Measurements from ENCODE around the gene AP2B1.

AP2B1 gene

GRCh38 chr17:35641032-35641431 lies 53.9 kb downstream of the AP2B1 start:
- DNase-seq: no peak

- DNase-seq: no peak
Observed at GRCh38 chr17:35645923-35646322, 58.8 kb downstream of the AP2B1 start.

- no peak for DNase-seq
Observed at GRCh38 chr17:35651467-35651866, 64.3 kb downstream of the AP2B1 start.

- DNase-seq: no peak
Observed at GRCh38 chr17:35653619-35654361, 66.7 kb downstream of the AP2B1 start.

- DNase-seq: no peak
Observed at GRCh38 chr17:35655303-35655702, 68.2 kb downstream of the AP2B1 start.

- no peak for DNase-seq
Observed at GRCh38 chr17:35660902-35661301, 73.8 kb downstream of the AP2B1 start.

- DNase-seq: no peak
Observed at GRCh38 chr17:35664685-35665084, 77.6 kb downstream of the AP2B1 start.

- DNase-seq: no peak
Observed at GRCh38 chr17:35665662-35666061, 78.5 kb downstream of the AP2B1 start.

- no peak for DNase-seq
Observed at GRCh38 chr17:35666070-35666469, 78.9 kb downstream of the AP2B1 start.

GRCh38 chr17:35666967-35667532 lies 79.9 kb downstream of the AP2B1 start:
- no peak for DNase-seq

- DNase-seq: no peak
Observed at GRCh38 chr17:35668802-35669201, 81.7 kb downstream of the AP2B1 start.

- DNase-seq: no peak
Observed at GRCh38 chr17:35674552-35674951, 87.4 kb downstream of the AP2B1 start.

GRCh38 chr17:35676441-35676840 lies 89.3 kb downstream of the AP2B1 start:
- no peak for DNase-seq

GRCh38 chr17:35679007-35679682 lies 92.0 kb downstream of the AP2B1 start:
- no peak for DNase-seq

GRCh38 chr17:35683591-35683990 lies 96.5 kb downstream of the AP2B1 start:
- no peak for DNase-seq

- no peak for DNase-seq
Observed at GRCh38 chr17:35684055-35684802, 97.1 kb downstream of the AP2B1 start.

GRCh38 chr17:35692512-35693210 lies 105.5 kb downstream of the AP2B1 start:
- DNase-seq: no peak

GRCh38 chr17:35693662-35694061 lies 106.5 kb downstream of the AP2B1 start:
- DNase-seq: no peak

- DNase-seq: no peak
Observed at GRCh38 chr17:35694906-35695305, 107.8 kb downstream of the AP2B1 start.

GRCh38 chr17:35695613-35696012 lies 108.5 kb downstream of the AP2B1 start:
- DNase-seq: no peak

- DNase-seq: no peak
Observed at GRCh38 chr17:35698800-35699199, 111.7 kb downstream of the AP2B1 start.

GRCh38 chr17:35700150-35700549 lies 113.0 kb downstream of the AP2B1 start:
- no peak for DNase-seq

- DNase-seq: no peak
Observed at GRCh38 chr17:35701491-35701890, 114.4 kb downstream of the AP2B1 start.
